GM12878 (cell line): ENCODE measurements around the gene MLXIPL. TPM values are rescaled to one million over a fixed set of nuclear protein-coding genes. Genes with fewer than 3 reads are reported as not detected.

Experiments used
- ATAC-seq: fragments of 200-7000 bp; cut with Tn5 transposase; 3 replicates; pipeline ENCODE4 v1.9.1; 2020; ENCODE audit warnings: mild to moderate bottlenecking, moderate library complexity
- BruUV-seq: library from RNA; stranded (reverse); fragments of 400-500 nt; replicated peaks from 2 replicates; lab custom pipeline; 2021; lab: Mats Ljungman, UMichigan
- CTCF ChIA-PET: fragments of 300-600 bp; sonication (Branson Sonifier 250); formaldehyde crosslinking; extraction: SDS; loops from one replicate; lab custom pipeline; 2021; ENCODE audit warnings: inconsistent platforms; lab: Yijun Ruan, JAX
- POLR2A ChIA-PET: fragments of 350-600 bp; formaldehyde crosslinking; extraction: SDS; loops from one replicate; lab custom pipeline; 2021; ENCODE audit warnings: inconsistent platforms; lab: Charles Lee
- RAD21 ChIA-PET: fragments of 300-600 bp; sonication (Branson Sonifier 250); formaldehyde crosslinking; loops from one replicate; lab custom pipeline; 2023; ENCODE audit warnings: antibody characterized with exemption; ENCODE audit not compliant: unreplicated experiment; lab: Charles Lee
- SMC1A ChIA-PET: fragments of 300-600 bp; sonication (Branson Sonifier 250); formaldehyde crosslinking; loops from one replicate; lab custom pipeline; 2023; ENCODE audit not compliant: unreplicated experiment, uncharacterized antibody; lab: Charles Lee
- DNase-seq: peaks from one replicate; pipeline ENCODE4 v3.0.0-alpha.2; 2011; ENCODE audit warnings: low read depth, low spot score
- FAIRE-seq: peaks from 3 replicates; lab custom pipeline; 2011; peaks lifted over from hg19 to GRCh38; lab: Jason Lieb, UNC
- H2AFZ ChIP-seq: 2 replicates; pipeline ENCODE4 v1.6.0; 2011; ENCODE audit warnings: low read depth, low read length, control low read depth; ENCODE audit not compliant: control insufficient read depth
- H3K27ac ChIP-seq: 2 replicates; pipeline ENCODE4 v1.5.1; 2011; ENCODE audit warnings: control low read depth; ENCODE audit not compliant: control insufficient read depth, insufficient read depth
- H3K27me3 ChIP-seq, 2 experiments: replicated peaks in 1 of 2; 2 replicates each; pipeline versions ENCODE4 v1.6.0 to v1.6.1; 2011; ENCODE audit warnings: low read length in 1 of 2; ENCODE audit not compliant: control insufficient read depth in 2 of 2, insufficient read depth in 2 of 2
- H3K36me3 ChIP-seq, 2 experiments: 2 replicates each; pipeline ENCODE4 v1.5.1; 2011; ENCODE audit warnings: low read length in 1 of 2; ENCODE audit not compliant: control insufficient read depth in 2 of 2, insufficient read depth in 2 of 2
- H3K4me1 ChIP-seq: 2 replicates; pipeline ENCODE4 v1.6.1; 2011; ENCODE audit warnings: mild to moderate bottlenecking, low read length, moderate library complexity, mixed read lengths; ENCODE audit not compliant: control insufficient read depth, insufficient read depth
- H3K4me2 ChIP-seq: 2 replicates; pipeline ENCODE4 v1.6.0; 2011; ENCODE audit warnings: control low read depth; ENCODE audit not compliant: control insufficient read depth, insufficient read depth
- H3K4me3 ChIP-seq: fragments of 200-600 bp; sonication (generic); 2 replicates; pipeline ENCODE4 v1.5.1; 2016
- H3K79me2 ChIP-seq: 2 replicates; pipeline ENCODE4 v1.6.0; 2011; ENCODE audit warnings: low read length; ENCODE audit not compliant: control insufficient read depth, insufficient read depth
- H3K9ac ChIP-seq: 2 replicates; pipeline ENCODE4 v1.8.0; 2011; ENCODE audit warnings: low read length, control low read depth, mixed read lengths; ENCODE audit not compliant: control insufficient read depth, insufficient read depth
- H3K9me3 ChIP-seq: replicated peaks from 3 replicates; pipeline ENCODE4 v1.5.1; 2011; ENCODE audit warnings: mild to moderate bottlenecking, low read length; ENCODE audit not compliant: control insufficient read depth, insufficient read depth
- H4K20me1 ChIP-seq: 2 replicates; pipeline ENCODE4 v1.6.0; 2011; ENCODE audit not compliant: control insufficient read depth, insufficient read depth
- BRCA1 ChIP-seq: IDR thresholded peaks from 2 replicates; pipeline ENCODE4 v1.6.1; 2011; ENCODE audit warnings: low read depth, low read length, improper control_type of control experiment
- IKZF1 ChIP-seq: fragments of 450-650 bp; conservative IDR thresholded peaks from 2 replicates; pipeline ENCODE4 v1.6.1; 2017; ENCODE audit warnings: antibody characterized with exemption, mild to moderate bottlenecking
- JUND ChIP-seq: IDR thresholded peaks from 2 replicates; pipeline ENCODE4 v1.6.1; 2012; ENCODE audit warnings: low read depth, mild to moderate bottlenecking, low read length, improper control_type of control experiment, moderate library complexity
- MEF2B ChIP-seq: fragments of 450-650 bp; IDR thresholded peaks from 2 replicates; pipeline ENCODE4 v1.6.1; 2018; ENCODE audit warnings: mild to moderate bottlenecking, moderate library complexity; ENCODE audit not compliant: partially characterized antibody, poor library complexity, severe bottlenecking
- MTA3 ChIP-seq: IDR thresholded peaks from 2 replicates; pipeline ENCODE4 v1.6.1; 2012; ENCODE audit warnings: low read length, inconsistent platforms, borderline replicate concordance
- PAX5 ChIP-seq: IDR thresholded peaks from 2 replicates; pipeline ENCODE4 v1.6.1; 2011; ENCODE audit warnings: low read depth, low read length, borderline replicate concordance
- POLR2AphosphoS2 ChIP-seq: IDR thresholded peaks from 2 replicates; pipeline ENCODE4 v1.6.1; 2011; ENCODE audit warnings: low read depth, mild to moderate bottlenecking, low read length, improper control_type of control experiment, moderate library complexity
- RELA ChIP-seq: fragments of 450-650 bp; IDR thresholded peaks from 2 replicates; pipeline ENCODE4 v1.8.0; 2014; ENCODE audit warnings: borderline replicate concordance; ENCODE audit not compliant: partially characterized antibody
- ZNF217 ChIP-seq: fragments of 450-650 bp; IDR thresholded peaks from 2 replicates; pipeline ENCODE4 v1.6.1; 2017; ENCODE audit warnings: antibody characterized with exemption, mild to moderate bottlenecking
- ZNF384 ChIP-seq: IDR thresholded peaks from 2 replicates; pipeline ENCODE4 v1.6.1; 2012; ENCODE audit warnings: low read depth, mild to moderate bottlenecking, low read length, improper control_type of control experiment, borderline replicate concordance
- ZSCAN29 ChIP-seq: fragments of 450-650 bp; IDR thresholded peaks from 2 replicates; pipeline ENCODE4 v1.6.1; 2017; ENCODE audit warnings: mild to moderate bottlenecking, moderate library complexity
- WGBS: methylation state at CpG from one replicate; pipeline ENCODE4 v1.1.6; 2016; ENCODE audit warnings: low lambda C conversion rate; ENCODE audit not compliant: insufficient replicate concordance, insufficient coverage; ENCODE audit errors: missing lambda C conversion rate; 5-methylcytosine and 5-hydroxymethylcytosine counted together
- in situ Hi-C: fragments of 300-500 bp; cut with MboI; formaldehyde crosslinking; loops from 9 replicates; pipeline ENCODE4 v1.14.3; 2018; ENCODE audit warnings: mixed read lengths
- intact Hi-C: fragments of 100-400 bp; cut with micrococcal nuclease; formaldehyde crosslinking; loops from one replicate; pipeline ENCODE4 v1.14.2; 2022; ENCODE audit not compliant: unreplicated experiment
- polyA plus RNA-seq, 11 experiments: library from polyadenylated mRNA; depleted of rRNA in 4 of 11; unstranded in 6 of 11; stranded (reverse) in 5 of 11; fragments of >200 nt; fragmentation: Nextera tagmentation in 4 of 11; fragmentation: Illumina TruSeq in 1 of 11; extraction: Ambion mirVana in 4 of 11; extraction: Trizol in 1 of 11; gene quantifications; 1 replicate in 1 of 11; 2 replicates in 10 of 11; pipeline versions ENCODE4 v1.2.1 to v1.2.3, GENCODE V29; 2011 to 2016; ENCODE audit warnings: inconsistent platforms in 2 of 11, missing spikeins in 2 of 11, low read depth in 1 of 11
- total RNA-seq, 4 experiments: library from RNA; depleted of rRNA in 3 of 4; stranded (reverse); fragments of >200 nt in 3 of 4; fragmentation: Illumina TruSeq in 1 of 4; extraction: Trizol in 1 of 4; gene quantifications; 2 replicates each; pipeline versions ENCODE4 v1.2.1 to v1.2.3, GENCODE V29; 2013 to 2021
- TF ChIP-seq, protein P1 (sequence below): fragments of 450-650 bp; IDR thresholded peaks from 2 replicates; pipeline ENCODE4 v1.6.1; 2016; ENCODE audit warnings: mild to moderate bottlenecking
- TF ChIP-seq, protein P2 (sequence below): fragments of 450-650 bp; IDR thresholded peaks from 2 replicates; pipeline ENCODE4 v1.6.1; 2017; ENCODE audit warnings: mild to moderate bottlenecking, low read depth, inconsistent platforms; ENCODE audit not compliant: poor library complexity, severe bottlenecking

The MLXIPL gene
- total and polyA plus RNA-seq, 10 of the 15 experiments (the other 5 are each of a cell fraction or from before 2014, with no cell fraction given): 0.21 TPM; not detected in 9

DNA sequence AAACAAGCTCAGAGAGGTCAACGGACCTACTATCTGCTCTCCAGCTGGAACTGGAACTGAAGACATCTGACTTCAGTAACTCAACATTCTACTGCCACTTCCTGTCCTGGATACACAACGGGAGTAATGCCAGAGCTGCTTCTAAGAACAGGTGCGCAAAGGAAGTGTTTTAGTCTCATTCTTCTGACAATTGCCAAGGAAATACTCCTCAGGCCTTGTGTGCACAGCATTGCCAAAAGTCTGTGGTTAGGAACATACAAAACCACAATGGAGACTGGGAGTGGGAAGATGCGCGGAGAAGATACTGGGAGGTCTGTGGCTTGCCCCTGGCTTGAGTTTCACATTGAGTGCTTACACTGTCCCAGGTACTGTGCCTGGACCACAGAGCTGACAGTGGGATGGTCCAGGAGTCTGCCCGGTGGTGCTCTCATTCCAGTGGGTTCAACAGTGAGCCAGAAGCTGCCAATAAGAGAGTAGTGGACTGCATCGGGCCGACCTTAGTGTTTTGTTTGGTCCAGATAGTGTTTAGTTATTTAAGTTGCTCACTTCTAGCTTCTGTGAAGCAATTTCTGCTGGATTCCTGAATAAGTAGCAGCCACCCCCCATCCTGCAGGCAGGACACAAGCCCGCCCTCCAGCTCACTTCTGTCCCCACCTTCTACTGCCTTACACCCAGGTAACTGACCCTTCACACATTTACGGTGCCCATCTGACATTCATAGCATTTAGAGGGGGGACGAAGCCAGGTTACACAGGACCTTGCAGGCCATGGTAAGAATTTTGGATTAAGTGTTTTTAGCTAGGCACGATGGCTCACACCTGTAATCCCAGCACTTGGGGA, 56.3 kb downstream of the MLXIPL start:
- ATAC-seq (no peak), FAIRE-seq (no peak), DNase-seq (no peak)
- no peak overlapping the region for H3K9ac ChIP-seq
- H3K36me3 ChIP-seq: peaks cover 6 to 10% of the 10 kb centered on the region in 2 experiments; a peak in 3 of 4 replicates
- H3K4me1 ChIP-seq: no peaks in the 10 kb centered on the region
- BruUV-seq: no TSS peak
- H3K4me3 ChIP-seq: no peak overlapping the region
- H3K9me3 ChIP-seq: no peaks in the 10 kb centered on the region
- 81% methylated on average over 12 of the region's 12 CpGs for WGBS
- H4K20me1 ChIP-seq: no peaks in the 10 kb centered on the region
- POLR2A ChIA-PET: interaction anchor here (0.9 to 1.3 kb wide), 3 partner anchors 8 to 47 kb away, joined by 3 to 4 read pairs (median 3); no protein-coding TSS in a partner anchor
- intact Hi-C loops (no loop called here), in situ Hi-C loops (no loop called here)
- TF ChIP-seq MEF2B (no peak), MTA3 (no peak), JUND (no peak), ZNF217 (no peak), POLR2AphosphoS2 (0 out of 2 replicates have a peak, but pooled peaks have one; percentile 44)
- no peaks in the 10 kb centered on the region for H3K79me2 ChIP-seq
- no peak overlapping the region for H2AFZ ChIP-seq
- H3K27ac ChIP-seq: no peak overlapping the region
- RAD21 ChIA-PET: no interaction called here
- CTCF ChIA-PET: no interaction called here
- no peaks in the 10 kb centered on the region for H3K27me3 ChIP-seq
- no peak overlapping the region for H3K4me2 ChIP-seq
- SMC1A ChIA-PET: interaction anchor here (1.6 kb wide), 1 partner anchor 8 kb away, joined by 4 read pairs; no protein-coding TSS in a partner anchor

DNA sequence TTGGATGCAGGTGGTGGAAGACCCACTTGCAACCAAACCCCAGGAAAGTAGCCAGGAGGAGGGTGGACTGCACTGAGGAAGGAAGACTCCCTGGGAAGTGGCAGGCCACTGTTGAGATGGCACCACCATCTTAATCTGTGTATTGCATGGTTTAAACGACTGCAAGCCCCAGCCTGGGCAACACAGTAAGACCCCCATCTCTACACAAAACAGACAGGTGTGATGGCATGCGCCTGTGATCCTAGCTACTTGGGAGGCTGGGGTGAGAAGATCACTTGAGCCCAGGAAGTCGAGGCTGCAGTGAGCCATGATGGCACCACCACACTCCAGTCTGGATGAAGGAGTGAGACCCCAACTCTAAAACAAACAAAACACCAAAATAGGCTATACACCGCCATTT, 57.2 kb downstream of the MLXIPL start:
- Histone ChIP-seq H3K9ac (no peak overlapping the region), H3K4me2 (no peak overlapping the region), H3K27me3 (no peaks in the 10 kb centered on the region), H2AFZ (no peak overlapping the region), H3K9me3 (no peaks in the 10 kb centered on the region), H3K36me3 (peaks cover 3 to 10% of the 10 kb centered on the region in 2 experiments; a peak in 3 of 4 replicates), H3K79me2 (no peaks in the 10 kb centered on the region), H3K4me3 (no peak overlapping the region), H3K4me1 (no peaks in the 10 kb centered on the region), H3K27ac (no peak overlapping the region), H4K20me1 (no peaks in the 10 kb centered on the region)
- SMC1A ChIA-PET: interaction anchor here (1.8 kb wide), 2 partner anchors 10 to 48 kb away, joined by 3 to 4 read pairs; partner anchors contain the start of gene BCL7B
- no TSS peak for BruUV-seq
- RAD21 ChIA-PET: no interaction called here
- ATAC-seq: no peak
- 71% methylated on average over 4 of the region's 4 CpGs for WGBS
- no peak for FAIRE-seq
- DNase-seq: no peak
- POLR2A ChIA-PET: interaction anchor here (1.1 to 1.7 kb wide), 2 partner anchors 45 to 46 kb away, joined by 3 to 6 read pairs; partner anchors contain the start of gene BAZ1B
- in situ Hi-C loops (no loop called here), intact Hi-C loops (no loop called here)
- CTCF ChIA-PET: interaction anchor here (1.2 kb wide), 1 partner anchor 42 kb away, joined by 3 read pairs; no protein-coding TSS in a partner anchor
- TF ChIP-seq PAX5 (no peak), BRCA1 (no peak), ZNF384 (no peak), IKZF1 (no peak), RELA (no peak), ZSCAN29 (no peak)
- TF ChIP-seq, protein P1, sequence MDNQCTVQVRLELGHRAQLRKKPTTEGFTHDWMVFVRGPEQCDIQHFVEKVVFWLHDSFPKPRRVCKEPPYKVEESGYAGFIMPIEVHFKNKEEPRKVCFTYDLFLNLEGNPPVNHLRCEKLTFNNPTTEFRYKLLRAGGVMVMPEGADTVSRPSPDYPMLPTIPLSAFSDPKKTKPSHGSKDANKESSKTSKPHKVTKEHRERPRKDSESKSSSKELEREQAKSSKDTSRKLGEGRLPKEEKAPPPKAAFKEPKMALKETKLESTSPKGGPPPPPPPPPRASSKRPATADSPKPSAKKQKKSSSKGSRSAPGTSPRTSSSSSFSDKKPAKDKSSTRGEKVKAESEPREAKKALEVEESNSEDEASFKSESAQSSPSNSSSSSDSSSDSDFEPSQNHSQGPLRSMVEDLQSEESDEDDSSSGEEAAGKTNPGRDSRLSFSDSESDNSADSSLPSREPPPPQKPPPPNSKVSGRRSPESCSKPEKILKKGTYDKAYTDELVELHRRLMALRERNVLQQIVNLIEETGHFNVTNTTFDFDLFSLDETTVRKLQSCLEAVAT: no peak
- TF ChIP-seq, protein P2, sequence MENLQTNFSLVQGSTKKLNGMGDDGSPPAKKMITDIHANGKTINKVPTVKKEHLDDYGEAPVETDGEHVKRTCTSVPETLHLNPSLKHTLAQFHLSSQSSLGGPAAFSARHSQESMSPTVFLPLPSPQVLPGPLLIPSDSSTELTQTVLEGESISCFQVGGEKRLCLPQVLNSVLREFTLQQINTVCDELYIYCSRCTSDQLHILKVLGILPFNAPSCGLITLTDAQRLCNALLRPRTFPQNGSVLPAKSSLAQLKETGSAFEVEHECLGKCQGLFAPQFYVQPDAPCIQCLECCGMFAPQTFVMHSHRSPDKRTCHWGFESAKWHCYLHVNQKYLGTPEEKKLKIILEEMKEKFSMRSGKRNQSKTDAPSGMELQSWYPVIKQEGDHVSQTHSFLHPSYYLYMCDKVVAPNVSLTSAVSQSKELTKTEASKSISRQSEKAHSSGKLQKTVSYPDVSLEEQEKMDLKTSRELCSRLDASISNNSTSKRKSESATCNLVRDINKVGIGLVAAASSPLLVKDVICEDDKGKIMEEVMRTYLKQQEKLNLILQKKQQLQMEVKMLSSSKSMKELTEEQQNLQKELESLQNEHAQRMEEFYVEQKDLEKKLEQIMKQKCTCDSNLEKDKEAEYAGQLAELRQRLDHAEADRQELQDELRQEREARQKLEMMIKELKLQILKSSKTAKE: no peak
